ENCODE measurements around the gene TPM1. TPM values are rescaled to one million over a fixed set of nuclear protein-coding genes. Genes with fewer than 3 reads are reported as not detected.

The TPM1 gene
- polyA plus RNA-seq, 4 donors: 466 to 568 (median 528) TPM

DNA sequence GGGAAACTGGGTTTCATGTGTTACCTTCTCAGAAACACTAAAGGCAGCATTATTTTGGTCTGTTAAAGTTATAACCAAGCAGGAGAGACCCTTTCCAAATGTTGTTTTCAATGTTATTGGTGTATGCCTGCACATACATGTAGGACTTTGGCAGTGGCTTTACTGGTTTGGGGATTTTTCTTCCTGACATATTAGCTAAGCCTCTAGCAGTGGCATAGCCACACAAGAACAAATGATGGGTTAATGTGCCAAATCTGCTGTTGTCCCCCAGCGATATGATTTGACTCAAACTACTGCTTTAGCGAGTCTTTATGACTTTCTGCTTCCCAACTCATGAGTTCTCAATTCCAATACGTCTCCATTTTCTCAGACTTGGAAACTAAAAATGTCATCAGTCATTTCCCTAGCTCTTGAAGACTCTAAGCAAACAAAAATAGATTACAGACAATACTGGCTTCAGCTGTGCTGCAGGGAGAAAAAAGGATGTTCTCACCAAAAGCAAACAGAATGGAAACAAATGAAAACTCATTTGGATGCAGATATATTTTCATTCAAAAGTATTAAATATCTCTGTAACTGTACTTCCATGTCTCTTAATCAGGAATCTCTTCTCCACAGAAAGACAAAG lies 29.6 kb downstream of the TPM1 start:
- DNase-seq (ENCODE audit: low read depth in 4 of 4, low spot score in 3 of 4): no peak

DNA sequence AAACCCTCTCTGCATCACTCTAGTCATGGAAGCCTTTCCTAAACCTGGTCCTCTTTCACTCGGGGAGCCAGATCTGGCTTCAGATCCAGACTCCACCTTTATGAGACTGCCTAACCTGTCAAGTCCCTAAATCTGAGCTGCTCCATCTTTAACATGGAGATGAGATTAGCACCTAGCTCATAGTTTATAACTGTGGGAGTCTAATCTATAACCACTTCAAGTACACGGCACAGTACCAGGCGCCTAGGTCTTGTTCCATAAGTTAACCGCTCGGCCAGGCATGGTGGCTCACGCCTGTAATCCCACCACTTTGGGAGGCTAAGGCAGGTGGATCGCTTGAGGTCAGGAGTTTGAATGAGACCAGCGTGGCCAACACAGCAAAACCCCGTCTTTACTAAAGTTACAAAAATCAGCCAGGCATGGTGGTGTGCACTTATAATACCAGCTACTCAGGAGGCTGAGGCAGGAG lies 30.3 kb downstream of the TPM1 start:
- no peak for DNase-seq (ENCODE audit: low read depth in 4 of 4, low spot score in 3 of 4)

DNA sequence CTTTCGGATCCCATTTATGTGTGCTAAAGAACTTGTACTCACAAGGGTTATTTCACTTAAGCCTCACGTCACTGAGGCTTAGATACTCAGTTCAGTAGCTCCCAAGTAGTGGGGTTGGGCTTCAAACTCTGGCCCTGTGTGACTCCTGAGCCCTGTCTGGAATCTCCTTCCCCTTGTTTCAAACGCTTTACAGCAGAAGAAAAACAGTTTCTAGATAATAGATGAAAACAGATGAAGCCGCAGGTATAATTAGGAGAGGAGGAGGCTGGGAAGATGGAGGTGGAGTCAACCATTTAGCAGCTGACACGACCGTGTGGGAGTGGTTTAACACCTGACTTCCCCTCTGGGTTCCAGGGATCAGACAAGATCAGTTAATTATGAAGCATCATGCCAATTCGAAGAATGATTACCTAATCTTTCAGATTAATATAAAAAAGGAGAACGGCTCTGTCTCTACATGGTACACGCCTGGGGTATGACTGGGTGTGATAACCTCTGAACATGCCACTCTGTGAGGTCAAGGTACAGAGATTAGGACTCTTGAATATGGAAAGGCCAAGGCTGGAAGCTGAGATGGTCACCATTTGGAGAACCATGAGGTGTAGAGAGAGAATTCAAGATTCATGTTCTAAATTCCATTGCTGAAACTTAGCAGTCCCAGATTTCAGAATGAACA lies 31.1 kb downstream of the TPM1 start:
- no peak for DNase-seq (ENCODE audit: low read depth in 4 of 4, low spot score in 3 of 4)

DNA sequence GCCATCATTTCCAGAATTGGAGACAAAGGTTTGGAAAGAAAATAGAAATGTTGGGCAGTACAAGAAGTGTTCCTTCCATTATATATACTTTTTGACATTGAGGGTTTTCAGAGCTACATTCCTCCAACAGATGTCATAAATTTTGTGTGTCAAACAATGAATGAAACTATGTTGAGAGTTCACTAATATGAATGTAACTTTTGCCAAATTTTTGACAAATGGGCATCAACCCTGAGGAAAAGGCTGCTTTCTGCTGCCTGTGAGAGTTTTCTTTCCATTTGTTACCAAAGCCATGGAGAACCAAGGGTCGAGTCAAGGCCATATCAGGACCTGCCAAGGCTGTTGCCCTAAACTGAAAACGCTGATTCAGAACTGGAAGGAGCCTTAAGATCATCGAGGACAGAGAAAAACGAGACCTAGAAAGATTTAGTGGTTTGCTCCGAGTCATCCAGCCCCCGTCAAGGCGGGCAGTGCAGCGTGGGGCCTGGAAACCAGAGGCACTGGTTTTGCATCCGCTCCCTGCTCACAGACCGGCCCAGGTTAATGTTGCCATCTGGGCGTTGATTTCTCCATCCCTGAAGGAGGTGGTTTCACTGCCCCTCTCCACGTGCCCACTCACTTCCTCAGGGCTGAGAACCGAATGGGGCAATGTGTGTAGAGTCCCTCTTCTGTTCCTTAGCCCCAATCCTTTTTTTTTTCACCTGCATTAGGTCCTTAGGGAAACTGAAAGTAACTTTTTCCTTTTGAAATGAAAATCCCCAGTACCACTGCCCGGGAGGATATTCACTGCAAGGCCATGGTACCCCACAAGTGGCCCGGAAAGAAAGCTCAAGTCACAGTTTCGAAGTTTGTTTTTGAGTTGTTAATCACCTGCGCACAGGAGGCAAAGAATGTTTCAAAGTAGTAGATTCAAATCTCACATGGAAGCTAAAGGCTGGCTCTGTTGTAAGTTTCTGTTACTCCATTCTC lies 32.8 kb downstream of the TPM1 start:
- no peak for DNase-seq (ENCODE audit: low read depth in 4 of 4, low spot score in 3 of 4)

DNA sequence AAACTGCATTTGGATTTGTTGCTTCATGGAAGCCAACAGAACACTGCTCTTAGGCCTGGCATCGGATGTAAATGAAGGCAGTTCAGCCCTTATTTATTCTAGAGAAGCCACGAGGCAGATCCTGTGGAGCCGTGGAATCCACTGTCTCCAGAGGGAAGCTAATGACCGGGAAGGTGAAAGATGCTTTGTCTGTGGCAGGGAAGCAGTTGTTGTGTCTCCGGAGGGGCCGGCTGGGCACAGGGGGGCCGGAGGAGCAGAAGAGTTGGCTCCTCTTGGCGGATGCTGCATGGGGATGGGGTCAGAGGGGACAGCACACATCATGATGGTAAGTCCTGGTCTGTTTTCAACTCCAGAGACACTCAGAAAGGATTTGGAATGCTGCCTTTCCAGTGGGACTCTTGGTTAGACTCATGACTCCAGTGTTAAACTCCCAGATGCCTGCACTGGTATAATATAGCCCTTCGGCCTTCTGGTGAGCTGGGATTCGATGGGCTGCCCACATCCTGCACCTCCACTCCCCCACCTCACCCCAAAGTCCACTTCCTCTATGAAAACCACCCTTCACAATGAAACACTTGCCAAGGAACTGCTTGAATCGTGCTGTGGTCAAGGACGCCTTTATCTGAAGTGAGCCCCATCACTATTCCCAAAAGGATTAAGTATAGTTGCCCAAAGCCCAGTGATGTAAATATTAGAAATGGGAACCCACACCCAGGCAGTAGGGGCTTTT lies 33.6 kb downstream of the TPM1 start:
- DNase-seq (ENCODE audit: low read depth in 4 of 4, low spot score in 3 of 4): no peak

DNA sequence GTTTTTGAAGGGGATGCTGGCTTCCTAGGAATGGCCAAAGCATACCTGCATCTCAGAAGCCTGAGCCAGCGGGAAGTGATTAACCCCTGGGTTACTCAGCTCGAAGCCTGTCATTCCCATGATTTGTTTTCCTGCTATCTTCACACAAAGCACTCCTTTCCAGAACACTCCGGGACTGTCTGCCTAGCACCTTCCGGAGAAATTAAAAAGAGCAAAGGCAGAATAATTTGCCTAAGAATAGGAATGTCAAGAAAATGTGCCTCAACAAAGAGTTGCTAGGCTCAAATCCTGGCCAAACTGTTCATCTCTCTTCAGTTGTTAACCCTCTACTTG lies 34.1 kb downstream of the TPM1 start:
- no peak for DNase-seq (ENCODE audit: low read depth in 4 of 4, low spot score in 3 of 4)

DNA sequence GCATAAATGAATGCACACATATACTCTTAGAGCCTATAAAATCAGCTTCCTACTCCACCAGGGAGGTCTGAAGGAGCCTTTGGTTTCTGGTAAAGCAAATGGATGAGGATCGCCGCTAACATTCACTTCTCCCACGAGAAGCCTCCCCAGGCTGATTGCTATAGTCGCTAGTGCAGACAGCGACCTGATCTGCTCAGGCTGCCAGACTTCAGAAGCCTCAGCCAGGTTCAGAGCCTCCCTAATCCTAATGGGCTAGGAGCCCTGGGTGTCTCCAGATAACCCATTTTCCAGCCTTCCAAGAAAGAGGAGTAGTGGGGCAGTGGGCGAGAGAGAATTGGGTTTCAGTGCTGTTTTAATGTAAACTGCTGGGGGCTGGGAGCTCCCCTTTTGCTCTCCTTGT lies 35.4 kb downstream of the TPM1 start:
- DNase-seq (ENCODE audit: low read depth in 4 of 4, low spot score in 3 of 4): no peak

DNA sequence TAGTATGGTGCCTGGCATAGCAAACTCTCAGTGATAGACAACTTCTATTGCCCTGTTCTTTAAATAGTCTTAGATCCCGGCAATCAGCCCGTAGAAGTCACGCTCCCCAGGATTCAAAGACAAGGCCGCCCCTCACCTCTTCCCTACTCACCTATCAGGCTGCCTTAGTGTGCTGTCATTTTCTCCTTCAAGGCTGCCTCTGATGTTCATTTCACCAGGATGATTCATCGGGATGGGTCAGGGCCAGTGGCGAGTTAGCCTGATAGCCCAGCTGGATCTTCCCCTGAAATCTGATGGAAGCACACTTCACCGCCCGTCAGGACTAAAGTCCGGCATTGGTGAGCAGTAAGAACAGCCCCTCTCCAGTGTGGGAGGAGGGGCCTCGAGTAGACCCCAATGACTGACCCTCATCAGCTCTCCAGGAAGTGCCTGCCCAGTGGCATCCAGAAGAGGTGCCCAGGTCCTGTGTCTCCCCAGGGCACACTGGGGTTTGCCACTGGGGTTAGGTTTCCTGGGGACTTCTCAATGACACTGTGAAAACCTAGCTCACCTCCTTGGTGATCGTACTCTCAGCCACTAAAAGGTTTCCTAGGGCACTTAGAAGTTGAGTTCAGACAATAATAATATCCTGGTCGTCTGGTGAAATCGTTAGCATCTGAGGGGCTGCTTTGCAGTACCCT lies 37.5 kb downstream of the TPM1 start:
- no peak for DNase-seq (ENCODE audit: low read depth in 4 of 4, low spot score in 3 of 4)

DNA sequence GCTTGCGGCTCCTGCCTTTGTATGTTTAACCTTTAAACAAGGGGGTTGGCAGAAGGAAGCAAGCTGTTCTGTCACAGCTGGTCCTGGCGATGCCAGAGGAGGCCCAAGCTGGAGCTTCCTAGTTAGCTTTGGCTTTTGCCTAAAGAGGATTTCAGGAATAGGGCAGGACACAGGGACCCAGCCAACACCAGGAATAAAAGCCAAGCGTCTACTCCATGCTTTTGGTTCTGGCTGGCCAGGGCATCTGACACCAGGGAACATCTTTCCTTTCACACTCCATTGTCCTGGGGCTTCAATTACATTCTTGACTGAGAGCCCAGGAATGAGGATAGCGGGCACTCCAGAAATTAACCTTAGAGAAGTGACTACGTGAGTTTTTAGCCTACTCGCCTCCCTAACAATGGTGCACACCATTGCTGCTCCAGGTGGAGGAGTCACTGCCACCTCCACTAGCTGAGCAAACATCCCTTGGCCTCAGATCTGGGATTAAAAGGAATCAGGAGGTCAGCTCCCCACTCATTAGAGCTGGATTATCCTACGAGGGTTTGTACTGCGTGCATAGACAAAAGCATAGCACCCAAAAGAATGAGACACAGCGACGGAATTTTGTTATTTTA lies 38.2 kb downstream of the TPM1 start:
- no peak for DNase-seq (ENCODE audit: low read depth in 4 of 4, low spot score in 3 of 4)

DNA sequence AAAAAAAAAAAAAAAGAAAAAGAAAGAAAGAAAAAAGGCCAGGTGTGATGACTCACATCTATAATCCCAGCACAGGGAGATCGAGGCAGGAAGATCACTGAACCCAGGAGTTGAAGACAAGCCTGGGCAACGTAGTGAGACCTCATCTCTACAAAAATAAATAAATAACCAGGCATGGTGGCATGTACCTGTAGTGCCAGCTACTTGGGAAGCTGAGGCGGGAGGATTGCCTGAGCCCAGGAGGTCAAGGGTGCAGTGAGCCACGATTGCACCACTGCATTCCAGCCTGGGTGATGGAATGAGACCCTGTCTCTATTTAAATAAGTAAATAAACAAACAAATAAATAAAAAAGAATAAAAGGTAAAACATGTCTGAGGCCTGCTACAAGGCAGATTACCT lies 39.8 kb downstream of the TPM1 start:
- DNase-seq (ENCODE audit: low read depth in 4 of 4, low spot score in 3 of 4): no peak

DNA sequence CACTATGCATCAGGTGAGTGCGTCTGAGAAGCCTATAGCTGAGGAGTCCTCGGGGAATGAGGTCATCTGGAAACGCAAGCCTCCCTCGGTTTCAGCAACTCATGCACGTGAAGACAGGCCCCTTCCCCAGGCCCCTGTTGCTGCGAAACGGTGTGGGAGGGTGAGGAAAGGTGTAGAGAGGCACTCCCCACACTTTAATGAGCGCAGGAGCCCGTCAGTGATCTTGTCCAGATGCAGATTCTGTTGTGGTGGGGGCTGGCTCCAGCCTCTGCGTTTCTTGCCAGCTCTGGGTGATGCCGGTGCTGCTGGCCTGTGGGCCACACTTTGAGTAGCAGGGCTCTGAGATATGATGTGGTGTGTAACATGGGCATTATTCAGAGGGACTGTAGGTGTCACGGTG lies 40.5 kb downstream of the TPM1 start:
- no peak for DNase-seq (ENCODE audit: low read depth in 4 of 4, low spot score in 3 of 4)

DNA sequence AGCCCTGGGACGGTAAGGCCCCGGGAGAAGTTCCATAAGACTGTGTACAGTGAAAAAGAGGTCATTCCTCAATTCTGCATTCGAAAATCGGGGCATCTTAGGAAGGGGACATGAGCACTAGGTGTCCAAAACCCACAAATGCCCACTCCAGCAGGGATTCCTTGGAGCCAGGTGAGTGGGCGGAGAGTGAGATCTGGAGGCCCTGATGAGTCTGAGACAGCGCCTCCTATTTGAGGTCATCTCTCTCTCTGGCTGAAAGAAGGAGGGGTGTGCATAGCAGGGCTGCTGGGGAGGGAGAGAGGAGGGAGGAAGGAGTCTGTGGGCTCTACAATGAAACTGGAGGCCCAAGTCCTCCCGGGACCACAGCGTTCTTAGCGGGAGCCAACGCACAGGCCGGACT lies 41.0 kb downstream of the TPM1 start:
- no peak for DNase-seq (ENCODE audit: low read depth in 4 of 4, low spot score in 3 of 4)

DNA sequence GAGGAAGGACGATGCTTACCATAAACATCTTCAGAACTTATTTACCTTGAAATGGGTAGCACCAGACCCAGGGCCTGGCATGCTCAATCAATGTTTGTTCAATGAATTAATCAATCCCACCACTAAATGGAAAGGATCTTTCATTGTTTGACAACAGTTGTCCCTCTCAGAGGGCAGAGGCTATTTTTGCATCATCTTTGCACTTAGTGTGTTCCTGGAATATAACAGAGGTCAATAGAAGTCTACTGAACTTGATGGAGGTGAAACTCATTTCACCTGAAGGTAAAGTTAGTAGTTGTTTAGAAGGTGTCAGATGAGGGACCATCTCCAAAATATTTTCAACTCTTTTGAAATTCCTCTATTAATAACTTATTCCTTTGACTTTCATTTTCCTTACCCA lies 42.3 kb downstream of the TPM1 start:
- DNase-seq (ENCODE audit: low read depth in 4 of 4, low spot score in 3 of 4): no peak

DNA sequence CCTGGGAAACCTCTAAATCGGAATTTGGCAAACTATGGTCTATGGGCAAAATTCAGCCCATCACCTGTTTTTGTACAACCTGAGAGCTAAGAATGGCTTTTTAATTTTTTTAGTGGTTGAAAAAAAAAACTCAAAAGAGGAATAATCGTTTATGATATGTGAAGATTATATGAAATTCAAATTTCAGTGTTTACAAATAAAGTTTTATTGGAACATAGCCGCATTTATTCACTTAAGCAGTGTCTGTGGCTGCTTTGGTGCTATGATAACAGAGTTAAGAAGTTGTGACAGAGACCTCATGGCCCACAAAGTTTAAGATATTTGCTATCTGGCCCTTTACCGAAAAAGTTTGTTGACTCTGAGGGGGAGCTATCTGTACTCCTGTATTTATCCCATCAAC lies 42.7 kb downstream of the TPM1 start:
- no peak for DNase-seq (ENCODE audit: low read depth in 4 of 4, low spot score in 3 of 4)

DNA sequence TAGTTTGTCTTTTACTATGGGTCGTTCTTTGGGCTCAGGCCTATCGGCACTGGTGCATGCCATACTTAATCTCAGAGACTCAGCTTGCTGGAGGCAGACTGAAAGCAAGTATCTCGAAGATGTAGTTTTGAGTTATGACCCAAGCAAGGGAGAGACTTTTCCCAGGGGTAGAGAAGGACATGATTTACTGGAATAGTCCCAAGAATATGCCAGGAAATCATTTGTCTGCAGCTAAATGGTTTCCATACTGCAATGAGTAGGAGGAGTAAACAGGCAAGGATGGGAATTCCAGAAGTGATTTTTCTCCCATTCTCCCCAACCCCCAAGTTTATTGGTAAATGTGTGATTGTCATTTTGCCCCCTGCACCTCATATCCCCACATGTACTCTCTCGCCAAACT lies 43.7 kb downstream of the TPM1 start:
- no peak for DNase-seq (ENCODE audit: low read depth in 4 of 4, low spot score in 3 of 4)

DNA sequence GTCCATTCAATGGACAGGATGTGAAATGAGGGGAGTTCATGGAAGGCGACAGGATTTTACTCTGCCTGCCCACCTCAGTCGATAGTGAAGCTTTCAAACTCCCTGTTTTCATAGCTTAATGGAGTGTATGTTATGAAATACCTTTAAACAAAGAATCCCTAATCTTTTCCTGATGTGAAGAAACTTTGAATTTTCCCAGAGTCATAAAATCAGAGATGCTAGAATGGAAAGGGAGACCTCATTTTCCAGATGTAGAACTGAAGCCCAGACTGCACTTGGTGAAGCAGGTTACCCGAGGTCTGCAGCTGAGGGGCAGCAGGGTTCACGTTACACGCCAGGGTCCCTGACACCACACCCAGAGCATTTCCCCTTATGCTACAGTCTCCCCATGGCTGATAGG lies 44.4 kb downstream of the TPM1 start:
- no peak for DNase-seq (ENCODE audit: low read depth in 4 of 4, low spot score in 3 of 4)

DNA sequence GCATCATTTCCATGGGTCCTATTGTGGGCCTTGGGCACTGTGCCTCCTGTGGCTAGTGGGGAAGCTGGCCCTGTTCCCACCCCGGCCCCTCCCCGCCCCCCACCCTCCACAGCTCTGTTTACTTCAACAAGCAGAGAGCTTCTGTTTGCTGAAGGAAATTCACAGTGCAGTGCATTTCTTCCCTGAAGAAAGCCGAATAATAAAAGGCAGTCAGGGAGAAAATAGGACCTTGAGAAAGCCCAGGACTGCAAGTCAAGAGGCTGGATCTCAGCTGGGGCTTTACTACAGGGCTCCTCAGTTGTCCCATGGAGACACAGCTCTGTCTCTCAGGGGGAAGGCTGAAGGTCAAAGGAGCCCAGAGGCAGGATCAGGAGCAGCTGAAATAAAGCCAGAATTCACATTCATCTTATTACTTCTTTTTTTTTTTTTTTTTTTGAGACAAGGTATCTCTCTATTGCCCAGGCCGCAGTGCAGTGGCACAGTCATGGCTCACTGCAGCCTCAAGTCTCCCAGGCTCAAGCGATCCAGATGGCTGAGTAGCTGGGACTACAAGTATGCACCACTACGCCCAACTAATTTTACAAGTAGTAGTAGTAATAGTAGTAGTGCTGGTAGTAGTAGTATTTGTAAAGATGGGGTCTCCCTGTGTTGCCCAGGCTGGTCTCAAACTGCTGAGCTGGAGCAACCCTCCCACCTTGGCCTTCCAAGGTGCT lies 46.1 kb downstream of the TPM1 start:
- DNase-seq (ENCODE audit: low read depth in 4 of 4, low spot score in 3 of 4): no peak

DNA sequence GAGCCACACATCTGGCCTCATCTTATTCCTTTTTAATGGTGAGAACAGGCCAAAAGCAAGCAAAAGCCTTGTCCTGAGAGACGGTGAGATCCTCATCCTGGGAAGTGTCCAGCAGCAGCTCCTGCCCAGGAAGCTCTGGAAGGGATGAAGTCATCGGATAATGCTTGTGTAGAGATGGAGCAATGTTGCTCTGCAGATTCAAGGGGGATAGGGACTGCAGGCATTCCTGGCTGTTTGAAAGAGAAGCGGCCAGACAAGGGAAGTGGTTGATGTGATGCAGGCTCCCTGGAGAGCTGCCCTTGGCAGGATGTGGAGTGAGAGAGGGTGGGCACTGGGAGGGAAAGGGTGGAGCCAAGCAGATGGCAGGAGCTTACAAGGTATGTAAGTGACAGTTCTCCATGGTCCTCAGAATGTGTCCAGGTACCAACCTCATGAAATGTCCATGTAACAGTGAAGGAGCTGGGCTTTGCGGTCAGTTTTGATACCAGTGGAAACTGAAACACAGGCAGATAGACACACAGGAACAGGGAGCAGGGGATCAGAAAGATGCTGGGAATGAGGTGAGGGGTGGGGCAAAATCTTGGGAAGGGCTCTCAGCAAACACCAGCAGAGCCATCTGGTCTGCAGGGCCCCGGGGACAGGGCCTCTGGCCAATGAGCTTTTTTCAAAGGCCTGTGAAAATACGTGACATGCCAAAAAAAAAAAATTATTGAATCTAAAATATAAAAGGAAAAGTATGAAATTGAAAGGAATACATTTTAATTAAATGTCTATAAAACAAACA lies 46.9 kb downstream of the TPM1 start:
- no peak for DNase-seq (ENCODE audit: low read depth in 4 of 4, low spot score in 3 of 4)

DNA sequence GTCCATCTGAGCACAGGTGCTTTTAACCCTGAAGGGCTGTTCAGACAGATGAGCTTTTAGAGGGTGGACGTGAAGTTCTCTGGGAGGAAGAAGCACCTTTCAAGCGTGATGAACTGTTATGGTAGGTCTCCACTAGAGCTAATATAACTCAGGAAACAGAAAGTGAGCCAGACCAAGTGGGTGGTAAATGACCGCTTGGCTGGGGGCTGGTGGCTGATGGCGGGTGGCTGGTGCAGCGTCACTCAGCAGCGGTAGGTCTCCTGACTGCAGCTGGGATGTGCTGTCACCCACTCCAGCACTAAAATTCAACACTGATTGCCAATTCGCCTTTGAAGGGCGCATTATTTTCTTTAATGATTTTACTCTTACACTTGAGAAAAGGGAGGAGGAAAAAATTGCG lies 47.9 kb downstream of the TPM1 start:
- no peak for DNase-seq (ENCODE audit: low read depth in 4 of 4, low spot score in 3 of 4)

Data from left renal pelvis (tissue), 4 donors.